Glutamatergic neuron (in vitro differentiated cells): ENCODE data around the gene TEX53. TPM values are rescaled to one million over a fixed set of nuclear protein-coding genes. Genes with fewer than 3 reads are reported as not detected.

Experiments used
- DNase-seq: peaks from one replicate; pipeline ENCODE4 v3.0.0; 2022
- H3K27ac Mint-ChIP-seq: one replicate; pipeline ENCODE4 v1.8.0; 2020; ENCODE audit warnings: mild to moderate bottlenecking, mixed read lengths, inconsistent platforms; ENCODE audit not compliant: unreplicated experiment
- H3K27me3 Mint-ChIP-seq: one replicate; pipeline ENCODE4 v1.8.0; 2020; ENCODE audit warnings: mild to moderate bottlenecking, moderate library complexity, mixed read lengths, inconsistent platforms; ENCODE audit not compliant: unreplicated experiment
- H3K36me3 Mint-ChIP-seq: one replicate; pipeline ENCODE4 v1.8.0; 2020; ENCODE audit warnings: mild to moderate bottlenecking, mixed read lengths, inconsistent platforms; ENCODE audit not compliant: unreplicated experiment
- H3K4me1 Mint-ChIP-seq: one replicate; pipeline ENCODE4 v1.8.0; 2020; ENCODE audit warnings: mild to moderate bottlenecking, low read depth, mixed read lengths, inconsistent platforms; ENCODE audit not compliant: unreplicated experiment
- H3K4me3 Mint-ChIP-seq: one replicate; pipeline ENCODE4 v1.8.0; 2020; ENCODE audit warnings: mild to moderate bottlenecking, mixed read lengths, inconsistent platforms; ENCODE audit not compliant: unreplicated experiment
- H3K9me3 Mint-ChIP-seq: one replicate; pipeline ENCODE4 v1.8.0; 2020; ENCODE audit warnings: mild to moderate bottlenecking, moderate library complexity, mixed read lengths, inconsistent platforms; ENCODE audit not compliant: unreplicated experiment
- CTCF ChIP-seq: fragments of 200-600 bp; sonication (generic); IDR thresholded peaks from one replicate; pipeline ENCODE4 v1.5.0; 2021; ENCODE audit not compliant: partially characterized antibody, unreplicated experiment
- total RNA-seq: library from RNA; stranded (reverse); fragmentation: NEBNext Ultra II Directional; extraction: Animal tissue kit (Norgen Biotek cat#: 25700); gene quantifications from one replicate; pipeline ENCODE4 v1.2.1, GENCODE V29; 2021; ENCODE audit not compliant: unreplicated experiment

TEX53 gene
- total RNA-seq, 1 donor from 2014 or later: not detected

GRCh38 chr9:114621561-114621960 lies 36.0 kb downstream of the TEX53 start:
- H3K27me3 Mint-ChIP-seq: peaks cover 3% of the 10 kb centered on the region
- DNase-seq: no peak
- TF ChIP-seq CTCF: no peak
- H3K9me3 Mint-ChIP-seq: no peaks in the 10 kb centered on the region
- H3K36me3 Mint-ChIP-seq: no peaks in the 10 kb centered on the region
- H3K27ac Mint-ChIP-seq: no peak overlapping the region
- no peaks in the 10 kb centered on the region for H3K4me1 Mint-ChIP-seq
- no peak overlapping the region for H3K4me3 Mint-ChIP-seq

GRCh38 chr9:114619191-114619761 lies 38.3 kb downstream of the TEX53 start:
- no peaks in the 10 kb centered on the region for H3K36me3 Mint-ChIP-seq
- DNase-seq: no peak
- H3K27me3 Mint-ChIP-seq: no peaks in the 10 kb centered on the region
- no peak for TF ChIP-seq CTCF
- no peak overlapping the region for H3K4me3 Mint-ChIP-seq
- no peaks in the 10 kb centered on the region for H3K4me1 Mint-ChIP-seq
- H3K9me3 Mint-ChIP-seq: no peaks in the 10 kb centered on the region
- no peak overlapping the region for H3K27ac Mint-ChIP-seq

GRCh38 chr9:114616684-114617520 lies 40.7 kb downstream of the TEX53 start:
- DNase-seq: no peak
- no peak overlapping the region for H3K27ac Mint-ChIP-seq
- H3K27me3 Mint-ChIP-seq: no peaks in the 10 kb centered on the region
- no peaks in the 10 kb centered on the region for H3K9me3 Mint-ChIP-seq
- H3K4me1 Mint-ChIP-seq: no peaks in the 10 kb centered on the region
- H3K36me3 Mint-ChIP-seq: no peaks in the 10 kb centered on the region
- no peak overlapping the region for H3K4me3 Mint-ChIP-seq
- no peak for TF ChIP-seq CTCF

- no peak for TF ChIP-seq CTCF
- no peaks in the 10 kb centered on the region for H3K4me1 Mint-ChIP-seq
- H3K4me3 Mint-ChIP-seq: no peak overlapping the region
- H3K36me3 Mint-ChIP-seq: no peaks in the 10 kb centered on the region
- peaks cover 1% of the 10 kb centered on the region for H3K27me3 Mint-ChIP-seq
- H3K27ac Mint-ChIP-seq: no peak overlapping the region
- no peak for DNase-seq
- peaks cover 4% of the 10 kb centered on the region for H3K9me3 Mint-ChIP-seq
Measured at GRCh38 chr9:114614373-114614772, 43.2 kb downstream of the TEX53 start.

- Mint-ChIP-seq H3K4me1 (no peaks in the 10 kb centered on the region), H3K4me3 (no peak overlapping the region), H3K27ac (no peak overlapping the region), H3K27me3 (peaks cover 1% of the 10 kb centered on the region), H3K9me3 (peaks cover 4% of the 10 kb centered on the region), H3K36me3 (no peaks in the 10 kb centered on the region)
- no peak for DNase-seq
- no peak for TF ChIP-seq CTCF
Measured at GRCh38 chr9:114613919-114614318, 43.7 kb downstream of the TEX53 start.
